ENCODE results near the gene SLC6A19.
A peak's percentile ranks its signal among the peaks of the same experiment; 100 is the strongest.

Gene SLC6A19

GRCh38 chr5:1165864-1166263 lies 35.5 kb upstream of the SLC6A19 start:
- DNase-seq (ENCODE audit: low read depth, low spot score): no peak

- DNase-seq (ENCODE audit: low read depth, low spot score): no peak
Measured at GRCh38 chr5:1166370-1166769, 35.0 kb upstream of the SLC6A19 start.

- DNase-seq (ENCODE audit: low read depth, low spot score): no peak
Measured at GRCh38 chr5:1167361-1167727, 34.1 kb upstream of the SLC6A19 start.

DNA sequence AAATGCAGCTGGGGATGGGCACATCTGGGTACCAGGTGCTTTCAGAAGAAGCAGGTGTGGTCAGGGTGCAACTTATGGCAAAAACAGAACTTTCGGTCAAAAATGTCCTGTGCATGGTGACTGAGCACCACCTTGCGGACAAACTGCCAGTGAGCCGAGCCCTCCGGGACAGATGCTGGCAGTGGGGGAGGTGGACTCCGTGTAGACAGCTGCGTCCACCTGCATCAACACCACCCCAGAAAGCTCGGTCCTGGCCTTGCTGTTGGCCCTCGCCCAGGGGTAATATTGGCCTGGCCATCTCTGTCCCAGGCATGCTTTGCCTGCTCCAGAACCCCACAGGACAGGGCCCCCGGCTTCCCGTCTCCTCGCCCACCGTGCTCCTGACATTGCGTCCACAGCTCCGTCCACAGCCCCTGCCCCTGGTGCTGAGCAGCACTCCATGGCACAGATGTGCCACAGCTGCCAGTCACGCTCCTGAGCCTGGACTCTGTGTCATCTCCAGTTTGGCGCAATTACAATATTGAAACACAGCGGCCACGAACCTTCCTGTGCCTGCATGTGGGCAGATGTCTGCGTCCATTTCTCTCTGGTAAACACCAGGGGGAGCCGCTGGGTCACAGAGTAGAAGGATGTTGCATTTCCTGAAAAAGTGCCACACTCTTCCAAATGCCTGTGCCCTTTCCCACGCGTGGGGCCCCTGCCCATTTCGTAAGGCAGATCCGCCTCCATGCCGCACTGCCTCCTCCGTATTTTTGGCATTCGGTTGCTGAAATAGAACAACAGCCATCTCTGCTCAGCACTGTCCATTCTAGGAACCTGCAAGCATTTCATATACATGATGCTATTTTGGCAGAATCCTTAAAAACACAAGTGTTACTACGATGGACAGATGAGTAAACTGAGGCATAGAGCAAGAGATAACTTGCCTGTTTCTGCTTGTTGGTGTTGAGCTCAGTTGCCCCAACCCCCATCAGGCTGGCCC lies 33.4 kb upstream of the SLC6A19 start:
- DNase-seq (ENCODE audit: low read depth, low spot score): peak; percentile 31

DNA sequence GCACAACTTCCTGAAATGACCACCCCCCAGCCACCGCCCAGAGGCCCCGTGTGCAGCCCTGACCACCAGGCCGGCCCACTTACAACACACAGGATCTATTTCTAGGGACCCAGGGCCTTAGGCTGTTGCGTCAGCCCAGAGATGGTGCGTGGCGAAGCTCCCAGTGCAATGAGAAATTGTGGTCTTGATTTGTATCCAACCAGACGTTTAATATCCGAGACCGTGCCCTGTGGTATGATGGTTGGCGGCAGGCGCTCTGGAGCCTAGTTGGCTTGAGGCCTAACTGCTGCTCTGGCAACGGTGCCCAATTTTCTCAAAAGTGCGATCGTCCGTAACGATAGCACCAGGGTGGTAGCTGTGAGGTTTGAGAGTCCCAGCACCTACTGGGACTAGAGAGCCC lies 32.6 kb upstream of the SLC6A19 start:
- DNase-seq (ENCODE audit: low read depth, low spot score): no peak

DNA sequence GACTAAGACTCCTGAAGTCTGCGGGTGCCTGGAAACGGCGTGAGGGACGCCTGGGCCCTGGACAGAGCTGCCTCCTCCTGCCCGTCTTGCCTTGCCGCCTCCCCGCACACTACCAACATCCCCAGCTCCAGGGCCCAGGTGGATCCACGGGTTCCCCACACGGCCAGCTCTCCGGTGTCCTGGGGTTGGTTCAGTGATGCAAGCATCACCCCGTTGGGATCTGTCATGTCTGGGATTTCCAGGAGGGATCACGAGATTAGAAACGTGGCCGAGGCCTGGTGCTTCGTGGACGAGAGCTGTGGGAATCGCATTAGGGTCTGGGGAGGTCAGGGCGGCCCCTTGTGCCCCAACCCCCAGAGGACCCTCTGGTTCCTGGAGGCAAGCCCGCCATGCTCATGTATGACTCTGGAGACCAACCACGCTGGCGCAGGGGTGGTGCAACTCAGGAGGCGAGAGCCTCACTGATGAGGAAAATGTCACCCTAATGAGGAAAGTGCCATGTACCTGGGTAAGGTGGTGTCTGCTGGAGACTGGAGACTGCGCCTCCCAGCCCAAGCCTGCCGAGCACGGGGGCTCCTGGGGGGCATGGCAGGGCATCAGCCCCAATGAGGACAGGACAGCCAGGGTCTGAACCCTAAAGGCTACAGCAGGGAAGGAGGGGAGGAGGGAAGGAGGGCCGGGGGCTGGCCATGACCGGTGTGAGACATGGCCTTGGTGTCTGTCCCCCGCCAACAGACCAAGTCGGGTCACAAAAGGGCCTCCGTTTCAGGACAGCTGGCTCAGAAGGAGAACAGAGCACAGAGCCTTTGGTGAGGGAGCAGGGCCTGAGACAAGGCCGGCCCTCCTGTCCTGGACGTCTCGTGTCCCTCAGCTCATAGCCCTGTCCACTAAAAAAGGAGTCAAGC lies 31.9 kb upstream of the SLC6A19 start:
- no peak for DNase-seq (ENCODE audit: low read depth, low spot score)

DNA sequence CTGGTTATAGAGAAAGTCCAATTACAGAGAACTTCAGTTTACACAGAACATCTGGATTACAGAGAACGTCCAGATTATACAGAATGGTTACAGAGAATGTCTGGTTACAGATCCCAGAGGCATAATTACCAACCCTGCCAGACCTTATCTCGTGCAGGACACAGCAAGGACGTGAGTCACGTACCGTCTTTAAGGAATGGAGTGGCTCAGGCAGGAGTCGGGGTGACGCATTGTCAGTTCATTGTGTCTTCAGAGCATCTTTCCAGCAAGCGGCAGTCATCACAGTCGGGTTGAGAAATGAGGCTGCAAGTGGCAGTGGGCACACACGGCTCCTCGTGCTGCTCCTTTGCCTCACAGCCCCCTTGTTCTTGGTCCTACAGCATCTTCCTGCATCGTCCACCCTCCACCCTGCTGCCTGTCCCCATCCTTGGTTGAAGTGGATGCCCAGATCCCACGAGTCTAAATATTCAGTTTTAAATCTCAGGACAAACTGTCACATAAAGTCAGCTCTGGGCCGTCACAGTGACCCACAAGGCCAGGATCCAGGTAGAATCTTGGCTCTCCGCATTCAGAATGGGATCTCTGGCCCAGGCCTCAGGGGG lies 30.0 kb upstream of the SLC6A19 start:
- no peak for DNase-seq (ENCODE audit: low read depth, low spot score)

GRCh38 chr5:1172007-1172581 lies 29.3 kb upstream of the SLC6A19 start:
- no peak for DNase-seq (ENCODE audit: low read depth, low spot score)

DNA sequence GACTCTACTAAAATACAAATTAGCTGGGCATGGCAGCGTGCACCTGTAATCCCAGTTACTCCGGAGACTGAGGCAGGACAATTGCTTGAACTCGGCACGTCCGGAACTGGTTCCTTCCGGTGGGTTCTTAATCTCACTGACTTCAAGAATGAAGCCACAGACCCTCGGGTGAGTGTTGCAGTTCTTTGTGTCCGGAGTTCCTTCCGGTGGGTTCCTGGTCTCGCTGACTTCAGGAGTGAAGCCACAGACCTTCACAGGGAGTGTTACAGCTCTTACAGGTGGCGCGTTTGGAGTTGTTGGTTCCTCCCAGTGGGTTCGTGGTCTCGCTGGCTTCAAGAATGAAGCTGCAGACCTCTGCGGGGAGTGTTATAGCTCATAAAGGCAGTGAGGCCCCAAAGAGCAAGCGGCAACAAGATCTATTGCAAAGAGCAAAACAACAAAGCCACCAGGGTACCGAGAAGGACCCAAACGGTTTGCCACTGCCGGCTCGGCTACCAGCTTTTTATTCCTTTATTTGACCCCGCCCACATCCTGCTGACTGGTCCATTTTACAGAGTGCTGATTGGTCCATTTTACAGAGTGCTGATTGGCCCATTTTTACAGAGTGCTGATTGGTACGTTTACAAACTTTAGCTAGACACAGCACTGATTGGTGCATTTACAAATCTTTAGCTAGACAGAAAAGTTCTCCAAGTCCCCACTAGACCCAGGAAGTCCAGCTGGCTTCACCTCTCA lies 28.6 kb upstream of the SLC6A19 start:
- DNase-seq (ENCODE audit: low read depth, low spot score): no peak

- DNase-seq (ENCODE audit: low read depth, low spot score): no peak
Measured at GRCh38 chr5:1173485-1174070, 27.8 kb upstream of the SLC6A19 start.

- DNase-seq (ENCODE audit: low read depth, low spot score): no peak
Measured at GRCh38 chr5:1174122-1174936, 27.1 kb upstream of the SLC6A19 start.

DNA sequence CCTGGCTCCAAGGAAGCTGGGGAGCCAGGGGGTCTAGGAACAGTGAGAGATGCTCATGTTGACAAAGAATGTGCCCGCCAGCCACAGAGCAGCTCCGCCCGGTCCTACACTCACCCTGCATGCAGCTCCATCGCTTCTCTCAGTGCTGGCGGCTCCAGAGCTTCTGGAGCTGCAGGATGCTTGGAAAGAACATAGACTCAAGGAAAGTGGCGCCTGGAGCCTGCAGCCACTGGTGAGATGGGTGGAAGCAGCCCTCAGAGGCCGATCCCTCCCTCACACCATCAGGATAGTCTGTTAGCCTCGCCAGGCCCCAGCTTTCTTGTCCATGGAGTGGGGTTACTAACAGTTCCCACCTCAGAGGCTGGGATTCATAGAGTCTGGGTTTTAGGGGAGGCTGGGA lies 26.4 kb upstream of the SLC6A19 start:
- DNase-seq (ENCODE audit: low read depth, low spot score): no peak

GRCh38 chr5:1175801-1176472 lies 25.5 kb upstream of the SLC6A19 start:
- DNase-seq (ENCODE audit: low read depth, low spot score): no peak

- no peak for DNase-seq (ENCODE audit: low read depth, low spot score)
Measured at GRCh38 chr5:1176473-1177391, 24.7 kb upstream of the SLC6A19 start.

- DNase-seq (ENCODE audit: low read depth, low spot score): no peak
Measured at GRCh38 chr5:1177826-1178528, 23.4 kb upstream of the SLC6A19 start.

- DNase-seq (ENCODE audit: low read depth, low spot score): no peak
Measured at GRCh38 chr5:1178529-1179382, 22.6 kb upstream of the SLC6A19 start.

GRCh38 chr5:1179383-1179715 lies 22.0 kb upstream of the SLC6A19 start:
- DNase-seq (ENCODE audit: low read depth, low spot score): no peak

Data from smooth muscle cell of the brain vasculature (primary cell).